Heart left ventricle (tissue), 16 donors: ENCODE results near the gene RCOR2. TPM values are rescaled to one million over a fixed set of nuclear protein-coding genes. Genes with fewer than 3 reads are reported as not detected.

Experiments used
- ATAC-seq, 4 donors: fragments of 200-7000 bp; cut with Tn5 transposase; one replicate each; pipeline ENCODE4 v1.9.1; 2020 to 2022; ENCODE audit warnings: moderate library complexity in 4 of 4, mild to moderate bottlenecking in 3 of 4, moderate number of reproducible peaks in 1 of 4
- DNase-seq, 5 donors: peaks; one replicate each; pipeline ENCODE4 v3.0.0-alpha.2; 2020
- H3K27ac ChIP-seq, 12 donors: fragments of 200-600 bp; sonication (generic) in 4 of 12; one replicate each; pipeline versions ENCODE4 v1.5.0 to v1.8.0; 2016 to 2022; ENCODE audit warnings: mild to moderate bottlenecking in 2 of 12
- H3K27me3 ChIP-seq, 9 donors: fragments of 200-600 bp; sonication (generic) in 2 of 9; one replicate each; pipeline versions ENCODE4 v1.5.1 to v1.8.0; 2016 to 2022; ENCODE audit warnings: mild to moderate bottlenecking in 3 of 9
- H3K36me3 ChIP-seq, 9 donors: fragments of 200-600 bp; sonication (generic) in 2 of 9; one replicate each; pipeline versions ENCODE4 v1.5.0 to v1.8.0; 2018 to 2022; ENCODE audit warnings: mild to moderate bottlenecking in 2 of 9
- H3K4me1 ChIP-seq, 12 donors: fragments of 200-600 bp; sonication (generic) in 4 of 12; one replicate each; pipeline versions ENCODE4 v1.5.0 to v1.8.0; 2016 to 2022; ENCODE audit warnings: mild to moderate bottlenecking in 3 of 12
- H3K4me3 ChIP-seq, 12 donors: fragments of 200-600 bp; sonication (generic) in 4 of 12; one replicate each; pipeline versions ENCODE4 v1.5.0 to v1.8.0; 2017 to 2022; ENCODE audit warnings: mild to moderate bottlenecking in 9 of 12, moderate library complexity in 4 of 12
- H3K9me3 ChIP-seq, 12 donors: fragments of 200-600 bp; sonication (generic) in 4 of 12; one replicate each; pipeline versions ENCODE4 v1.5.0 to v1.8.0; 2016 to 2022; ENCODE audit warnings: mild to moderate bottlenecking in 1 of 12
- POLR2A ChIP-seq, 2 donors: fragments of 450-650 bp; IDR thresholded peaks; one replicate each; pipeline ENCODE4 v1.6.1; 2017; ENCODE audit warnings: antibody characterized with exemption in 2 of 2, mild to moderate bottlenecking in 2 of 2, moderate library complexity in 2 of 2
- WGBS, 4 donors: extraction: QIAGEN DNeasy Blood & Tissue Kit in 2 of 4; methylation state at CpG; one replicate each; pipeline versions ENCODE4 v1.1.5 to v1.1.7; 2013 to 2018; 5-methylcytosine and 5-hydroxymethylcytosine counted together
- intact Hi-C, 10 donors: fragments of 100-400 bp; cut with DNase I; formaldehyde crosslinking; loops; one replicate each; pipeline versions ENCODE4 v1.11.1 to v1.14.2; 2022
- polyA plus RNA-seq, 2 donors: library from polyadenylated mRNA; stranded (reverse); fragments of 200-250 nt; gene quantifications; one replicate each; pipeline ENCODE4 v1.2.3, GENCODE V29; 2013
- total RNA-seq, 9 donors: library from RNA; depleted of rRNA in 2 of 9; stranded (reverse); fragments of >200 nt in 2 of 9; fragmentation: NEBNext Ultra II Directional in 3 of 9; extraction: Animal tissue kit (Norgen Biotek cat#: 25700) in 3 of 9; gene quantifications; one replicate each; pipeline versions ENCODE4 v1.1.0 to v1.2.4, GENCODE V29; 2016 to 2023
- TF ChIP-seq, protein P1 (sequence below), 12 donors: fragments of 200-600 bp; sonication (generic) in 4 of 12; IDR thresholded peaks; one replicate each; pipeline versions ENCODE4 v1.5.0 to v1.8.0; 2018 to 2022; ENCODE audit warnings: antibody characterized with exemption in 12 of 12, mild to moderate bottlenecking in 5 of 12
- donor health status: ischemic (EF 13 %, LVEDD 7.1; RV severe dilation, severe dysfunction).
- donor health status: healthy with polysubstance abuse.
- donor health status: DM: no; HTN: yes; CAD: no.
- donor health status: DM: no; HTN: no; CAD: no.
- donor health status: ischemic (EF 25% LVEDD 6.9; RV normal size, moderate dysfunction).
- donor health status: ischemic (EF 25% LVEDD 5.7; RV mildly dilated, moderate dysfunction).
- donor health status: healthy.
- donor health status: DM: yes; HTN: yes; CAD: no.
- donor health status: ischemic (EF 35%, LVEDD 5.7; RV mildly dilated, moderate dysfunction).
- donor health status: nonischemic (EF 11% LVEDD 7.7; RV severe dilation, severe dysfunction).
- donor health status: DM: yes; HTN: yes; CAD: no.
- donor health status: PGD.
- donor health status: ischemic (EF 29% LVEDD 5.4; RV normal size, mild dysfunction).
- donor health status: nonischemic (EF 23%, LVEDD 6.1; RV moderate dilation, normal function).

Gene RCOR2
- total and polyA plus RNA-seq, 11 donors: 1.9 to 5.7 (median 4.2) TPM

- ATAC-seq (peak in 2 of 4 donors; percentile 1 to 6), DNase-seq (peak in 1 of 5 donors; percentile 49)
- peak overlapping the region in 2 of 12 donors; percentile 13 to 28 for H3K4me3 ChIP-seq
- WGBS, 4 donors: 38 to 60% (median 48%) methylated on average over 5 of the region's 5 CpGs
- H3K9me3 ChIP-seq: no peaks in the 10 kb centered on the region
- peaks cover 17 to 99% (median 69%) of the 10 kb centered on the region in 12 donors for H3K4me1 ChIP-seq
- peaks cover 0 to 4% (median 0%) of the 10 kb centered on the region in 9 donors for H3K36me3 ChIP-seq
- intact Hi-C loops: loop anchor here in 8 of 10 donors (2.0 to 10.0 kb wide), 4 partner anchors 34 to 72 kb away; partner anchors contain the start of genes MARK2 (in 7 of the 8) and RCOR2 (in 2 of the 8)
- TF ChIP-seq POLR2A (IDR thresholded peaks at IDR 0.05): no peak
- TF ChIP-seq, protein P1, sequence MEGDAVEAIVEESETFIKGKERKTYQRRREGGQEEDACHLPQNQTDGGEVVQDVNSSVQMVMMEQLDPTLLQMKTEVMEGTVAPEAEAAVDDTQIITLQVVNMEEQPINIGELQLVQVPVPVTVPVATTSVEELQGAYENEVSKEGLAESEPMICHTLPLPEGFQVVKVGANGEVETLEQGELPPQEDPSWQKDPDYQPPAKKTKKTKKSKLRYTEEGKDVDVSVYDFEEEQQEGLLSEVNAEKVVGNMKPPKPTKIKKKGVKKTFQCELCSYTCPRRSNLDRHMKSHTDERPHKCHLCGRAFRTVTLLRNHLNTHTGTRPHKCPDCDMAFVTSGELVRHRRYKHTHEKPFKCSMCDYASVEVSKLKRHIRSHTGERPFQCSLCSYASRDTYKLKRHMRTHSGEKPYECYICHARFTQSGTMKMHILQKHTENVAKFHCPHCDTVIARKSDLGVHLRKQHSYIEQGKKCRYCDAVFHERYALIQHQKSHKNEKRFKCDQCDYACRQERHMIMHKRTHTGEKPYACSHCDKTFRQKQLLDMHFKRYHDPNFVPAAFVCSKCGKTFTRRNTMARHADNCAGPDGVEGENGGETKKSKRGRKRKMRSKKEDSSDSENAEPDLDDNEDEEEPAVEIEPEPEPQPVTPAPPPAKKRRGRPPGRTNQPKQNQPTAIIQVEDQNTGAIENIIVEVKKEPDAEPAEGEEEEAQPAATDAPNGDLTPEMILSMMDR (IDR thresholded peaks at IDR 0.05): no peak
- H3K27ac ChIP-seq: peak overlapping the region in 11 of 12 donors; percentile 46 to 88 (median 78)
- H3K27me3 ChIP-seq: no peaks in the 10 kb centered on the region
These were observed 44.2 kb downstream of the RCOR2 start for GRCh38 chr11:63872800-63873197.

DNA sequence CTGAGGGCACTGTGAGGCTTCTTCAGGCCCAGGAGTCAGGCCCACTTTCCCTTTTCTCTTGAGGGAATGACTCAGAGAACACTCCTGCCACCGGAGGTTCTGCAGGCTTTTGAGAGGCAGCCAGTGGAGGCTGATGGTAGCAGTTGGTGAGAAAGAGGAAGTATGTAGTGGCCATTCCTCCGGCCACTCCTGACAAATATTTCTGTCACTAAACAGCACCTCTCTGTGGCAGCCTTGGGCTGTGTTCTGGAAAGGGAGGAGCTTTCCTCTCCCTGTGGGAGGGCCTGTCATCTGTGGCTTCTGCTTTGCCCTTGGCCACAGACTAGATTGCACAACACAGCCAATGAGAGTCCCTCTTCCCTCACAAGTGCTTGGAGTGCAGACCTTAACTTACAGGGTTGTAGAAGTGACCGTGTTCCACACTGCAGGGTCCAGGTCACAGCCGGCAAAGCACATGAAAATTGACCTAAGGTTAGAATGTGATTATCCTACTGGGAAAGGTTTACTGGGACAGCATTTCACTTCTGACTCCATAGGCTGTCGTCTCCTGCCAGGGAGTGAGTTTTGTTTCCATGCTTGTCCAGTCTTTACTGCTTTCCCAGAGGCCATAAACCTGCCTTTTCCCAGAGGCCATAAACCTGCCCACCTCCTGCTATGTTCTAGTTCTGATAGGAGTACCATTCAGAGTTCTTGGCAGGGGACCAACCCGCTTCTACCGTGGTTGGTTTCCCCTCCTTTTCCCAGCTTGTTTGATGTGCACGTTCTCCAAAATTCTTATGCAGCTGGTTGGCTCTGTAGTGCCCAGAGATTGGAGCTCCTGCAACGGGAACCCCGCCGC, 44.8 kb downstream of the RCOR2 start:
- ATAC-seq (peak; percentile 93 to 96 (median 96)), DNase-seq (peak; percentile 76 to 93 (median 86))
- peak overlapping the region in 5 of 12 donors; percentile 13 to 30 (median 23) for H3K4me3 ChIP-seq
- 8 to 16% (median 13%) methylated on average over 11 of the region's 11 CpGs for WGBS, 4 donors
- H3K27ac ChIP-seq: peak overlapping the region; percentile 37 to 88 (median 77)
- peaks cover 15 to 99% (median 69%) of the 10 kb centered on the region in 12 donors for H3K4me1 ChIP-seq
- no peaks in the 10 kb centered on the region for H3K27me3 ChIP-seq
- H3K9me3 ChIP-seq: no peaks in the 10 kb centered on the region
- intact Hi-C loops: loop anchor here in 8 of 10 donors (2.0 to 10.0 kb wide), 4 partner anchors 33 to 73 kb away; partner anchors contain the start of genes MARK2 (in 7 of the 8) and RCOR2 (in 2 of the 8)
- TF ChIP-seq, protein P1 (IDR thresholded peaks at IDR 0.05): peak; percentile 13 to 84 (median 50)
- TF ChIP-seq POLR2A (IDR thresholded peaks at IDR 0.05): peak in 1 of 2 donors; percentile 30
- peaks cover 0 to 4% (median 0%) of the 10 kb centered on the region in 9 donors for H3K36me3 ChIP-seq

DNA sequence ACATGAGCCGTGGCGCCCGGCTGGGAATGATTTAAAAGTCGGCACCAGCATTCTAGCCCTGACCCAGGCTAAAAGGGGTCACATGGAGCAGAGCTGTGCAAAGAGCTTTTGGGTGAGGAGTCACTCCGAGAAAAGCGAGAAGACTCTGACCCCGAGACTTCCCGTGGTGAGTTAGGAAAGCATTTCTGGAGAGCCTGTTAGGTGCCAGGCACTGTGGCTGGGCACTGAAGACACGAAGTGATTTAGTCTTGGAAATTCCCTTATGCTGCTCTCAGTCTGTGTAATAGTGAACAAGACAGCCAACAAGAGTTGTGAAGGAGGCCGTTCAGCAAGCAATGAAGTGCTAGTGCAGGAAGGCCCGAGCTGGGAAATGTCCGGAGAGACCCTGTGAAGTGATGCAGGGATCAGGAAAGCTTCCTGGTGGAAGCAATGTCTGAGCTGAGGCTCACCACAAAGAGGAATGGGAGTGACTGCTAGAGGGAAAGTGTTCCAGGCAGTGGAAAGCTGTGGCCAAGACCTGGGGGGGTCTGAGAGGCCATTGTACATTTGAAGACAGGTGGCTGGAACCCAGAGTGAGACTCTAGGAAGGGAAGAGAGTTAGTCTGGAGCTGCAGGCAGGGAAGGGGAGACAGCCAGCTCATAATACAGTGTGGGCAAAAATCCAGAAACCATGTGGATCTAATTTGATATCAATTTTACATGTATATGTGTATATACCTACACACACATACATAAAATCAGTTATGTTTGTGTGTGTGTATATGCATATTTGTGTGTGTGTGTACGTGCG, 46.4 kb downstream of the RCOR2 start:
- intact Hi-C loops: loop anchor here in 8 of 10 donors (5.0 to 10.0 kb wide), 3 partner anchors 33 to 74 kb away; partner anchors contain the start of genes MARK2 (in 5 of the 8) and RCOR2 (in 2 of the 8)
- 66 to 75% (median 72%) methylated on average over 14 of the region's 14 CpGs for WGBS, 4 donors

More for the DNA sequence above, 46.4 kb downstream of the RCOR2 start:
- Histone ChIP-seq H3K4me3 (no peak overlapping the region), H3K27me3 (no peaks in the 10 kb centered on the region), H3K36me3 (peaks cover 0 to 7% (median 0%) of the 10 kb centered on the region in 9 donors), H3K4me1 (peaks cover 15 to 97% (median 80%) of the 10 kb centered on the region in 12 donors), H3K27ac (peak overlapping the region in 7 of 12 donors; percentile 0 to 64 (median 41)), H3K9me3 (no peaks in the 10 kb centered on the region)
- no peak for DNase-seq
- no peak for TF ChIP-seq POLR2A (IDR thresholded peaks at IDR 0.05)
- TF ChIP-seq, protein P1 (IDR thresholded peaks at IDR 0.05): no peak
- ATAC-seq: no peak
